ENCODE results near the gene KRT78.

Gene KRT78

DNA sequence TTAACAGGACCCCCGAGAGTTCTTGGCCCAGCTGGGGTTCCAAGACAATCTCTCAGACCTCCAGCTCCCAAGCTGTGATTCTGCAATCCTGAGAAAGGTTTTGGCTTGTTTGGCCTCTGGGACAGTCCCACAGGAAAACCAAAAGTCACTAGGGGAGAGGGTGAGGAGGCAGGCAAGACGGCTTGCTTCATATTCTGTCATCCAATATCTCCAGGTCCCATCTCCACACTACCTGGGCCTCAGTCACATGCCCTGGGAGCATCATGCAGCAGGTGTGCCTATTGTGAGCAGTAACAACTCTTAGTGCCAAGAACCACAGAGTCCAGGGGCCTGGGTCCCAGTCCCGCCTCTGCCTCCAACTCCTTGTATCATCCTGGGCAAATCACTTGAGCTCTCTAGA is 16.3 kb downstream of the KRT78 start:
- TF ChIP-seq ZFX (IDR thresholded peaks at IDR 0.05; ENCODE audit: borderline replicate concordance) = no peak
- TF ChIP-seq, protein P1, sequence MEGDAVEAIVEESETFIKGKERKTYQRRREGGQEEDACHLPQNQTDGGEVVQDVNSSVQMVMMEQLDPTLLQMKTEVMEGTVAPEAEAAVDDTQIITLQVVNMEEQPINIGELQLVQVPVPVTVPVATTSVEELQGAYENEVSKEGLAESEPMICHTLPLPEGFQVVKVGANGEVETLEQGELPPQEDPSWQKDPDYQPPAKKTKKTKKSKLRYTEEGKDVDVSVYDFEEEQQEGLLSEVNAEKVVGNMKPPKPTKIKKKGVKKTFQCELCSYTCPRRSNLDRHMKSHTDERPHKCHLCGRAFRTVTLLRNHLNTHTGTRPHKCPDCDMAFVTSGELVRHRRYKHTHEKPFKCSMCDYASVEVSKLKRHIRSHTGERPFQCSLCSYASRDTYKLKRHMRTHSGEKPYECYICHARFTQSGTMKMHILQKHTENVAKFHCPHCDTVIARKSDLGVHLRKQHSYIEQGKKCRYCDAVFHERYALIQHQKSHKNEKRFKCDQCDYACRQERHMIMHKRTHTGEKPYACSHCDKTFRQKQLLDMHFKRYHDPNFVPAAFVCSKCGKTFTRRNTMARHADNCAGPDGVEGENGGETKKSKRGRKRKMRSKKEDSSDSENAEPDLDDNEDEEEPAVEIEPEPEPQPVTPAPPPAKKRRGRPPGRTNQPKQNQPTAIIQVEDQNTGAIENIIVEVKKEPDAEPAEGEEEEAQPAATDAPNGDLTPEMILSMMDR (IDR thresholded peaks at IDR 0.05) = no peak
- H3K27ac ChIP-seq = no peak overlapping the region

DNA sequence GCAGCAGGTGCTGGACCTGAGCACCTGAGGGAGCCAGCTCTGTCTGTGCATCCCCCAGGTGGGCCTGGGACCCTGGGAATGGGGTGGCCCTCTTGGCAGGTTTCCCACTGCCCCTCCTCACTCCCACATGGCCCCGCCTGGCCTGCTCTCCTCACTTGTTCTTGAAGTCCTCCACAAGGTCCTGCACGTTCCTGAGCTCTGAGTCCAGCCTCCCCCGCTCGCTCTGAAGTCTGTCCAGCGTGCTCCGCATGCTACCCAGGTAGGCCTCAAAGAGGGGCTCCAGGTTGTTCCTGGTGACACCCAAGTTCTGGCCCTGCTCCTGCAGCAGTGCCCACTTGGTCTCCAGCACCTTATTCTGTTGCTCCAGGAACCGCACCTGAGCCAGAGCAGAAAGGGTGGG is 17.5 kb downstream of the KRT78 start:
- TF ChIP-seq ZFX (IDR thresholded peaks at IDR 0.05; ENCODE audit: borderline replicate concordance) = no peak
- TF ChIP-seq, protein P1 (IDR thresholded peaks at IDR 0.05) = no peak
- H3K27ac ChIP-seq = no peak overlapping the region

DNA sequence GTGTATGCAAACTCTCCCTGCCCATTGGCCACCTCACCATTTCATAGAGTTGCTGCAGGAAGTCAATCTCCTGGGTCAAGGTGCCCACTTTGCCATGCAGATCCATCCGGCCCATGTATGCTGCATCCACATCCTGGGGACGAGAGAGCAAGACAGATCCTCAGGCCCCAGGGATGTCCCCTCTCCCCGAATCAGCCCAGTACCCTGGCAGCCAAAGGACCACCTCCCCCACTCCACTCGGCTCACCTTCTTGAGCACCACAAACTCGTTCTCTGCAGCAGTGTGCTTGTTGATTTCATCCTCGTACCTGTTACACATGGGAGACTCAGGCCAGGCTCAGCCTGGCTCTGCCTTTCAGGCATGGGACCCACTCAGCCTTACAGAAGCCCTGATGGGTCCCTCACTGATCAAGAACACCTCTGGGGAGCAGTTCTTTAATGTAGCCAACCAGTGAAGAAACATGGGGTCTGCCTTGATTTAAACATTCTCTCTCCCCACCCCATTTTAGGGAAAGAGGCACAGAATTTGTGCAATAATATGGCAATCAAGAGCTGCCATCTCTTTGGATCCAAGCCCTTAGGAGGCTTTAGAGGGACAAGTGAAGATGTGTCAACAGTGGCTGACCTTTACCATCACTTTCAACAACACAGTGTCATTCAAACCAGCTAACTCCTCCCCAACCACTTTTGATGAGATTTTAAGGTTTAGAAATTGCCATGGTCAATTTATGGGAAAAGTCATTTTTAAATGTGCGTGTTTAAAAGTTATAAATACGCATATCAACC is 18.6 kb downstream of the KRT78 start:
- TF ChIP-seq, protein P1 (IDR thresholded peaks at IDR 0.05) = no peak
- TF ChIP-seq ZFX (IDR thresholded peaks at IDR 0.05; ENCODE audit: borderline replicate concordance) = no peak

DNA sequence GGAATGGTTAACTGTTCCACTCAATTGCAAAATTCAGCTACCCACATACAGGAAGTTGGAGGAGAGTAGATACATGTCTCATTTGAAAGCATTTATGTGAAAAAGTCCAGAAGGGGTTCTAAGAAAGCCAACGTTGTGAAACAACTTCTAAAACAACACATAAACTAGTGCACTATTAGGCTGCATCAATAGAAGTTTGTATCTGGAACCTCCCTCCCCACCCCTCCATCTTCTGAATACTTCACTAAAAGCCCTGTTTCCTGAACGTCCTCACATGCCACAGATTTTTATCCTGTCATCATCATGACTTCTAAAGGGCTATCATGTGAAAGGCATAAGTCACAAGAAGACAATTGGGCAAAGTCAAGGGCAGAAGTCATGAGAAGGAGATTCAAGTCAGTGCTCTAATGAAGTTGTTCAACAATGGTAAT is 20.2 kb downstream of the KRT78 start:
- H3K27ac ChIP-seq = no peak overlapping the region
- TF ChIP-seq ZFX (IDR thresholded peaks at IDR 0.05; ENCODE audit: borderline replicate concordance) = no peak
- TF ChIP-seq, protein P1 (IDR thresholded peaks at IDR 0.05) = no peak

More for the DNA sequence above, 18.6 kb downstream of the KRT78 start:
- H3K27ac ChIP-seq = no peak overlapping the region

DNA sequence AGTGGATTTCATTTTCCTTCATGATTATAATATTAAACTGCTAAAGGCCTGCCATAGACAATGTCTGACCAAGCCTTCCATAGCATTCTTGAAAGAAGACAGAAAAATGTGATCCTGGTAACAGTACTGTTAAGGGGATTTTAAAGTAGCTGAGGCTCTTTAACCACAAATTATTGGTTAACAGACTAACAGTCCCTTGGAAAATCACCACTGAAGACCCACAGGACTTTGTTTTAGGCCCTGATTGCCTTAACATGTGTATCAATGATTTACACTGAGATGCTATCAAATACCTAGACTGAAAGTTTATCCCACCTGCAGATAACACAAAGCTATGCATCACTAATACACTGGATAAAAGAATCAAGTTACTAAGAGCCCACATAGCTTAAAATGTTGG is 20.6 kb downstream of the KRT78 start:
- no peak for TF ChIP-seq ZFX (IDR thresholded peaks at IDR 0.05; ENCODE audit: borderline replicate concordance)
- no peak overlapping the region for H3K27ac ChIP-seq

DNA sequence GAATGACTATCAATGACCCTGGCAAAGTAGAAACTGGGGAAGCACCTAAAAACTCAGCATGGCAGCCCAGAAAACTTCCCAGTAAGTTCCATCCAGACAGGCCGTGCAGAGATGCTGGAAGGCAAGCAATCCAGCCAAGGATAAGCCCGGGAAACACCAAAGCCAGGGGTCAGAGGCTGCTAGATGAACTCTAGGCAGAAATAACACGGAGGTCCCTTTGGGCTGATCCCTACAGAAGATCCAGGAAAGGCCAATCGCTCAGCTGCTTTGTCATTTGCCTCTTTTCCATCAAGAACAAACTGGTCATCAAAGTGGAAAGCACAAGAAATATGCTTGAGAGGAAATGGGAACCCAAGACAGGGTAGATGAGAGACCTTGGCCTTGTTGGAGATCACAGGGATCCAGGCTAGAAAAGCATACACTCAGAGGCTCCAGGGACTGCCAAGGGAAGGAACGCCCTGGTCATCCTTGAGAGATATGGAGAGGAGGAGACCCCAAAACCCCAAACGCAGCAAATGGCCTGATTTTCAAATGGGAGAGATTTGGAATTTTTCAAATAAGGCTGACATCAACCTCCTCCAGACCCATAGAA is 21.2 kb downstream of the KRT78 start:
- H3K27ac ChIP-seq = no peak overlapping the region
- TF ChIP-seq, protein P1 (IDR thresholded peaks at IDR 0.05) = no peak
- no peak for TF ChIP-seq ZFX (IDR thresholded peaks at IDR 0.05; ENCODE audit: borderline replicate concordance)

DNA sequence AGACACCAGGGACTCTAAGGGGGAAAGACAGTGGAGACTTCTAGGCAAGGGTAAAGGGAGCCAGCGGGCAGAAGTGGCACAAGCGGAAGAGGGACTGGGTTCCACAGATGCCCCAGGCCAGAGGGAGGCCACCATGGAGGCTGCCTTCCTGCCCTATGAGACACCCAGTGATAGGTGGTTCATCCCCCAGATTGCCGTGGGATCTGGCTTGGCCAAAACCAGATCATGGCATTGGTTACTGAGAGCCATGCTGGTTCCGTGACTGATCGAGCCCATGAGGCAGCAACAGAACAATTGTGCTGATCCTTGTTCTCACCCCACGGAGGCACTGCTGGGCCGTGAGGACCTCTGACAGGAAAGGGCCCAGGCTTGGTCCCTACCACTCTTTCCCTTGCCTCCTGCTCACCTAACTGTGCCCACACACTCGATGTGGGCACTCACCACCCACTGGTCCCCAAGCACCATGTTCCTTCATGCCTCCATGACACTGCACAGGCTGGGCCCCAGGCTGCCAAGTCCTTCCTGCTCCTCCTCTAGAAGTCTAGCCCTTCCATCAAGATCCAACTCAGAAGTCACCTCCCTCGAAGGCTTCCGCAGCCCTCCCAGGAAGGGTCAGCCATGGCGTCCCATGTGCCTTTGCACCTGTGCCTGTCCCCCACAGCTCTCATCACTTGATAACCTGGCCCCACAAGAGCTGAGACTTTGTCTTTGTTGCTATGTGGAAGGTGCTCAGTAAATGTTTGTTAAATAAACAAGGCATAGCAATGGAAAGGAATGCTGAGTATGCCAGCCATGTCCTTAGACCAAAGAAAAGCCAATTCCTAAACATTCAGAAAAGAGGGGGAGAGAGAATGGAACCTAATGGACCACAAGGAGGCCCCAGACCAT is 21.9 kb downstream of the KRT78 start:
- H3K27ac ChIP-seq = no peak overlapping the region
- TF ChIP-seq, protein P1 (IDR thresholded peaks at IDR 0.05) = no peak
- no peak for TF ChIP-seq ZFX (IDR thresholded peaks at IDR 0.05; ENCODE audit: borderline replicate concordance)

Measured in 22Rv1 (cell line).